Loucy (cell line): ENCODE results near the gene NEK7.

ENCODE experiments used
- H2AFZ ChIP-seq: fragments of 200-600 bp; sonication (generic); 2 replicates; pipeline ENCODE4 v1.6.0; 2016; ENCODE audit warnings: antibody characterized with exemption, mild to moderate bottlenecking, low read length, moderate library complexity
- H3F3A ChIP-seq: fragments of 200-600 bp; 2 replicates; pipeline ENCODE4 v1.6.0; 2016; ENCODE audit warnings: antibody characterized with exemption, low read depth, mild to moderate bottlenecking
- H3K27me3 ChIP-seq: fragments of 200-600 bp; sonication (generic); 2 replicates; pipeline ENCODE4 v1.6.1; 2014; ENCODE audit warnings: low read length, mild to moderate bottlenecking; ENCODE audit not compliant: insufficient read depth, poor library complexity, severe bottlenecking
- H3K36me3 ChIP-seq: fragments of 200-600 bp; sonication (generic); 2 replicates; pipeline ENCODE4 v1.6.1; 2016; ENCODE audit warnings: low read length; ENCODE audit not compliant: insufficient read depth
- H3K4me1 ChIP-seq: fragments of 200-600 bp; sonication (generic); 2 replicates; pipeline ENCODE4 v1.5.1; 2014; ENCODE audit warnings: low read length, mild to moderate bottlenecking; ENCODE audit not compliant: insufficient read depth, poor library complexity, severe bottlenecking
- H3K4me2 ChIP-seq: fragments of 200-600 bp; sonication (generic); 2 replicates; pipeline ENCODE4 v1.6.0; 2014; ENCODE audit warnings: antibody characterized with exemption, low read length, low read depth, mild to moderate bottlenecking; ENCODE audit not compliant: poor library complexity, severe bottlenecking
- H3K4me3 ChIP-seq: fragments of 200-600 bp; sonication (generic); 2 replicates; pipeline ENCODE4 v1.5.1; 2014; ENCODE audit warnings: low read length, mild to moderate bottlenecking, mixed read lengths; ENCODE audit not compliant: poor library complexity, severe bottlenecking
- H3K79me2 ChIP-seq: fragments of 200-600 bp; sonication (generic); 2 replicates; pipeline ENCODE4 v1.6.1; 2014; ENCODE audit warnings: low read length; ENCODE audit not compliant: insufficient read depth
- H3K9ac ChIP-seq: fragments of 200-600 bp; sonication (generic); 2 replicates; pipeline ENCODE4 v1.6.0; 2014; ENCODE audit warnings: mild to moderate bottlenecking, low read depth, low read length, moderate library complexity; ENCODE audit not compliant: poor library complexity, severe bottlenecking
- H3K9me2 ChIP-seq: fragments of 200-600 bp; sonication (generic); replicated peaks from 2 replicates; pipeline ENCODE4 v1.6.1; 2016; ENCODE audit warnings: low read depth, low read length, mixed read lengths
- H3K9me3 ChIP-seq: fragments of 200-600 bp; sonication (generic); 2 replicates; pipeline ENCODE4 v1.6.1; 2014; ENCODE audit warnings: mild to moderate bottlenecking, antibody characterized with exemption, low read length, low read depth; ENCODE audit not compliant: insufficient read depth
- H4K20me1 ChIP-seq: fragments of 200-600 bp; sonication (generic); 2 replicates; pipeline ENCODE4 v1.6.0; 2014; ENCODE audit warnings: antibody characterized with exemption, low read length, mild to moderate bottlenecking; ENCODE audit not compliant: insufficient read depth, poor library complexity, severe bottlenecking
- CTCF ChIP-seq: fragments of 200-600 bp; sonication (generic); conservative IDR thresholded peaks from 2 replicates; pipeline ENCODE4 v1.5.1; 2014; ENCODE audit warnings: mild to moderate bottlenecking, antibody characterized with exemption, low read length
- EZH2phosphoT487 ChIP-seq: fragments of 200-600 bp; IDR thresholded peaks from 2 replicates; pipeline ENCODE4 v1.6.1; 2018; ENCODE audit warnings: antibody characterized with exemption, mild to moderate bottlenecking, moderate library complexity, borderline replicate concordance

The NEK7 gene

GRCh38 chr1:198232940-198233675 lies 76.3 kb downstream of the NEK7 start:
- Histone ChIP-seq H3K4me1 (peaks cover 44% of the 10 kb centered on the region), H3K9me3 (peaks cover 9% of the 10 kb centered on the region; the same call in 1 of the 2 replicates), H3F3A (0 out of 2 replicates have a peak, but pooled peaks cover 3% of the 10 kb centered on the region), H2AFZ (no peak overlapping the region), H3K36me3 (peaks cover 25% of the 10 kb centered on the region; the same call in 1 of the 2 replicates), H3K9me2 (no peaks in the 10 kb centered on the region), H3K27me3 (no peaks in the 10 kb centered on the region), H3K9ac (peak overlapping the region; percentile 64), H3K4me2 (peak overlapping the region; percentile 88), H3K79me2 (peaks cover 78% of the 10 kb centered on the region), H3K4me3 (no peak overlapping the region), H4K20me1 (peaks cover 33% of the 10 kb centered on the region)
- TF ChIP-seq EZH2phosphoT487 (no peak), CTCF (no peak)

DNA sequence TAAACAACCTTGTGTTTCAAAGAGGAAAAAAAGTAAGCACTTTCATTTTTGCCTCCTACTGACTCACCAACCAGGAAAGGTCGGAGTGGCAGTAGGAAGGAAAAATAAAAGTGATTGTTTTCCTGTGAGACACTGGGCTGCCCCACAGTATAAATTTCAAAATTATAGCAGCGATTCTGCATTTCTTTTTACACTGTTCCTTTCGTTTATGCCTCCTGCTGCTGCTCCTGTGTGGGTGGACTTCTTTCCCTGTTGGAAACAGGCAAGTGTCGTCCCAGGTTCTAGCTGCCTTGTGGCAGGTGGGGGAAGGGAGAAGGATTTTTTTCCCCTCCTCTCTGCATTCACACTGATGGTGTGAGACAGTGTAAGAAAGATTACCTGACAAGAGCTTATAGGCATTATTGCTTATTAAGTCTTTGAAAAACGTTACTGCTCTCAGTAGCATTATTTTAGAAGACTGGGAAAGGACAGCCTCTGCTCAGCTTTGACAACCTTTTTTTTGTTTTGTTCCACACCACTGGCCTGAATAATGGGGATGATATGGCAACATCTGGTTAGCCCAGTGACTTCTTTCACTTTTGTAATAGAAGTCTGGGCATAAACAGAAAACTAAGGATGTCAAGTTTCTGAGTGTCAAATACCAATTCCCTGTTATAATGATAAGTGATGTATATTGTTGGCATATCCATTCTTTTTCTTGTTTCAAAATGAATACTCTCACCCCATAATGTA lies 77.9 kb downstream of the NEK7 start:
- peak overlapping the region; percentile 64 for H3K9ac ChIP-seq
- H3K9me2 ChIP-seq = no peaks in the 10 kb centered on the region
- TF ChIP-seq CTCF (no peak), EZH2phosphoT487 (no peak)
- H3K4me2 ChIP-seq = peak overlapping the region; percentile 88
- H2AFZ ChIP-seq = no peak overlapping the region
- H4K20me1 ChIP-seq = peaks cover 26% of the 10 kb centered on the region
- H3K9me3 ChIP-seq = peaks cover 9% of the 10 kb centered on the region; the same call in 1 of the 2 replicates
- H3K4me3 ChIP-seq = peak overlapping the region; percentile 73
- peaks cover 84% of the 10 kb centered on the region for H3K79me2 ChIP-seq
- peaks cover 30% of the 10 kb centered on the region; the same call in 1 of the 2 replicates for H3K36me3 ChIP-seq
- peaks cover 37% of the 10 kb centered on the region for H3K4me1 ChIP-seq
- 0 out of 2 replicates have a peak, but pooled peaks cover 3% of the 10 kb centered on the region for H3F3A ChIP-seq
- H3K27me3 ChIP-seq = no peaks in the 10 kb centered on the region

- Histone ChIP-seq H2AFZ (no peak overlapping the region), H3K36me3 (peaks cover 30% of the 10 kb centered on the region; the same call in 1 of the 2 replicates), H3K4me1 (peaks cover 28% of the 10 kb centered on the region), H4K20me1 (peaks cover 18% of the 10 kb centered on the region), H3K9me2 (no peaks in the 10 kb centered on the region), H3F3A (0 out of 2 replicates have a peak, but pooled peaks cover 3% of the 10 kb centered on the region), H3K79me2 (peaks cover 88% of the 10 kb centered on the region), H3K9me3 (peaks cover 9% of the 10 kb centered on the region; the same call in 1 of the 2 replicates), H3K4me2 (no peak overlapping the region), H3K4me3 (no peak overlapping the region), H3K27me3 (no peaks in the 10 kb centered on the region), H3K9ac (no peak overlapping the region)
- TF ChIP-seq CTCF (no peak), EZH2phosphoT487 (no peak)
Observed at GRCh38 chr1:198238121-198238520, 81.3 kb downstream of the NEK7 start.
